Activated CD4-positive, CD25-positive, alpha-beta regulatory T cell (primary cell): ENCODE results near the gene TPRA1.
"Not testable (repeated sequence)": the region's sequence is repeated elsewhere in the genome, so short reads cannot be mapped to it uniquely, and the experiment has no call there.

ENCODE experiments used
- DNase-seq, 4 experiments: peaks; one replicate each; lab custom pipeline; 2025; lab: John Stamatoyannopoulos, UW

Gene TPRA1

DNA sequence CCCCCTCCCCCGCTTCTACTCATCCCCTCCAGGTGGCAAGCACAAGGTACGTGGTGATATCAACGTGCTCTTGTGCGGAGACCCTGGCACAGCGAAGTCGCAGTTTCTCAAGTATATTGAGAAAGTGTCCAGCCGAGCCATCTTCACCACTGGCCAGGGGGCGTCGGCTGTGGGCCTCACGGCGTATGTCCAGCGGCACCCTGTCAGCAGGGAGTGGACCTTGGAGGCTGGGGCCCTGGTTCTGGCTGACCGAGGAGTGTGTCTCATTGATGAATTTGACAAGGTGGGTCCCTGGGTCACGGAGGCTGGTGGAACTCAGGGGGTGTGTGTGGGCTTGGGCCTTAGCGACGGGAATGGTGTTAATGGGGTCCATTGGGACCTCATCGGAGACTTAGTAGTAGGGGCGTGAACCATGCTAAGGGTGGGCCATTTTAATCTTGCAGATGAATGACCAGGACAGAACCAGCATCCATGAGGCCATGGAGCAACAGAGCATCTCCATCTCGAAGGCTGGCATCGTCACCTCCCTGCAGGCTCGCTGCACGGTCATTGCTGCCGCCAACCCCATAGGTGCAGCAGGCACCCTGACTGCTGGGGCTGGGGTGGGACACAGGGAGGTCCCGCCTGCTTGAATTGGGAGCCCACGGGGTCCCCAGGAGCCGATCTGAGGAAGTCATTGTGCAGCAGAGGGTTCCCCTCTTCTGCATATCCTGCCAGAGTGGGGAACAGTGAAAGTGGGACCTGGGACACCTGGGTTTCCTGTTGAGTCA is 26.5 kb upstream of the TPRA1 start:
- DNase-seq = no peak

DNA sequence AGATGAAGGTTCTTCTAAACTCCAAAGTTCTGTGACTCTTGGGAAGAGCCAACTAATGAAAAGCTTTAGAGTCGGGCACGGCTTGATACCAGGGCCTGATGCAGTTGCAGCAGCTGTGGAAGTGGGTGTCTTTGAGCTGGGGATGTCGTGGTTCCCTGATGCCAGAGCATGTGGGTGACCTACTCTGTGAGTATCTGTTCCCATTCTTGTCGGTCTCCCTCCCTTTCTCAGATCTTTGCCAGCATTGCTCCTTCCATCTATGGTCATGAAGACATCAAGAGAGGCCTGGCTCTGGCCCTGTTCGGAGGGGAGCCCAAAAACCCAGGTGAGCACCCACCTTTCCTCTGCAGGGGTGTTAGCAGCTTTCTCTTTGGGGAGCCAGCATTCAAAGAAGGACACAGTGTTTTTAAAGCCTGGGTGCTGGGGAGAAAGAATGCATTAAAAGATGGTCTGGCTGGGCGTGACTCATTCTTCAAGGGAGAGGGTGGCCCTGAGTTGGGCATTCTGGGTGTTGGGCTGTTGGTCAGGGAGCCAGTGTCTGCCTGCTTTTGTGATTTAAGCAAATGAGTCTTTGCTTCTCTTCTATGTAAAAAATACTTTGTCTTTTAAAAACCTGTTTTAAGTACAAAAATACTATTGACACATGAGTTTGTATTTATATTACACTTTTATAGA is 25.2 kb upstream of the TPRA1 start:
- DNase-seq = no peak

DNA sequence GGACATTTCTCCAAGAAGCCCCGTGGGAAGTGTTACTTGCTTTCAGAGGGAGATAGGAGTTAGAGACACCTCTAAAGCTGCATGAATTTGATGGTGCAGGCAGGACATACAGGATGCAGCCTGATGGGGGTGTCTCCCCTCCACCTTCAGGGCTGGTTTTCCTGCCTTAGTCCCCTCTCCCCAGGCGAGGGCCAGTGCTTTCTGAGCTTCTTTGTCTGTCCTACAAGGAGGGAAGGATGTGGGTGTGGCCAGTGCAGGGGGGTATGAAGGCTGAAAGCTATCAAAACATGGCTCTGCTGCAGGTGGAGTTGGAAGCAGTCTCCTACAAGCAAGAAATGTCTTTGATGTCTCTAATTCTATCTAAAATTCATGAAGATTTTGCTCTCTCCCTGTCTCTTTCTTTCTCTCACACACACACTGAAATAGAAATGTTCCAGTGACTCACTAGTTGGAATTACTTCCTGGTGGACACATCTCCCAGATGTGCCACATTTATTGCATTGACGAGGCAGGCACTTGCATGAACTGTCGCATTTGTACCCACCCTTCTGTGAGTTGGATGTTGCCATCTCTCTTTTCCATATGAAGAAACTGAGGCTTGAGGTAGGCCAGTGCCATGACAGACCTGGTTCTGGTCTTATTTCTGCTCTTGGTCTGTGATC is 24.5 kb upstream of the TPRA1 start:
- no peak for DNase-seq

DNA sequence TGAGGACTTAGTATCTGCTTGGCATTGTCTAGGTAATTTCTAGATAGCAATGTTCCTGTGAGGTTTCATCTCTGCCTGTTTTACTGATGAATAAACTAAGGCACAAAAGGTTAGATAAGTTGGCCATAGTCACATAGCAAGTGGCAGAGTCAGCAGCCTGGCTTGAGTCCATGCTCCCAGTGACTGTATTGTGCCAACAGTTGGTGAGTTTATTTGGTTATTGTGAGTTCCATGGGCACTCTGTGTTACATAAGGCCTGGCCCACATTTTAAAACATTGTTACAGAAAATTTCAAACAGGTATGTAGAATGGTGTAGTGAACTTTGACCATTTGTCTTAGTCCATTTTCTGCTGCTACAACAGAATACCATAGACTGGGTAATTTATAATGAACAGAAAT is 22.9 kb upstream of the TPRA1 start:
- DNase-seq = no peak

DNA sequence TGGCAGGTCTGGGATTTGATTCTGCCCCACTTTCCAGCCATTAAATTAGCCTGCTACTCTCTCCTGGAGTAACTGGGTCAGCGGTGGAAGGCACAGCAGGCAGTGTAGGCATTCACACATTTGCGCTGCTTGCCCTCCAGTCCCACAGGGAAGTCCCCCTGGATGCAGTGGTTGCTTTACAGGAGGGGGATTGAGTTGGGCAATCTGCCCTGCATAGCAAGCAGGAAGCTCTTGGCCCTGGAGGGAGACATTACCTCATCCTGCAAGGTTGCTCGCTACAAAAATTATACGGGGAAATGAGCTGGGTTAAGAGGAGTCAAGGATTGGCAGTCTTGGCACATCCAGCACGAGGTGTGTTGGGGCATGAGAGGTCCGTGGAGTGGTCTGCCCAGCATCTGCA is 22.4 kb upstream of the TPRA1 start:
- DNase-seq = no peak

DNA sequence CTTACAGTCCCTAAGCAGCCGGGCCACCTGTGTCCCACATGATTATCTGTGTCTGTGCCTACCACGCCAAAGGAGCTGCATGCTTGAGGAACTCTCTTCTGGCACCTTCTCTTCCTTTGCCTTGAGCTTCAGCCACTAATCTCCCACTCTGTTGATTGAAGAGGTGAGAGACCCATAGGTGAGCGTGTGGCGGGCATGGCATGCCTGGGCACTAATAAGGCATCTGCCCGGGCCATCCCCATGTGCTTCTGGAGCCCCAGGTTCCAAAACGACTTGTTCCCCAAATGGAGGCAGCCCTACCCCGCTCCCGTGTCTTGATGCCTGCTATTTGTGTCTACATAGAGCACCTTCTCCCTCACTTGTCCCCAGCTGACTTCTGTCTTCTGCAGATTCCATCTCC is 20.7 kb upstream of the TPRA1 start:
- DNase-seq = no peak

DNA sequence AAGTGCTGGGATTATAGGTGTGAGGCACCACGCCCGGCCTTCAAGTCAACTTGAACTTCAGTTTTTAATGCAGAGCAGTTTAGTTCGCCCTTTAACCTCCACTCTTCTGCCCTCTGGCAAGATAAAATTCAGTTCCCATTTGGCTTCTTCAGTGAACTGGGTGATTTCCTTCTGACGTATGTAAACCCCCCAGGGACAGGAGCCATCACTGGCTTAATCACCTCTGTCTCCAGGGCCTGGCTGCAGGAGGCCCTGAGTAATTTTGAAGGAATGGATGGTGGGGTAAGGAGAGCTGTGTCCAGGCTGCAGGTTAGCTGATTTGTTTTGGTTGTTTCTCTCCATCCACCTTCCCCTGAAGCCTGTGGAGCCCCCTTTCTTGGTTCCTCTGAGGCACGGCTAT is 19.6 kb upstream of the TPRA1 start:
- DNase-seq = no peak

DNA sequence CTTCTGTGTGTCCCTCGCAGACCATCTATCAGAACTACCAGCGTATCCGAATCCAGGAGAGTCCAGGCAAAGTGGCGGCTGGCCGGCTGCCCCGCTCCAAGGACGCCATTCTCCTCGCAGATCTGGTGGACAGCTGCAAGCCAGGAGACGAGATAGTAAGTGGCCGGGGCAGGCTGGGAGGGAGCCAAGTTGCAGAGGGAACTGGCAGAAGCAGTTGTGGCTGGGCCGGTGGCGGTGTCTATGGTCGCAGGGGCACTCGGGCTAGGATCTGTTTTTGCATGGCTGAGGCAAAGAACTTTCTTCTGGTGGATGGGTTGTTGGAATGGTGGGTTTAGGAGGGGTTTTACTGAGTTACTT is 17.8 kb upstream of the TPRA1 start:
- no peak for DNase-seq

DNA sequence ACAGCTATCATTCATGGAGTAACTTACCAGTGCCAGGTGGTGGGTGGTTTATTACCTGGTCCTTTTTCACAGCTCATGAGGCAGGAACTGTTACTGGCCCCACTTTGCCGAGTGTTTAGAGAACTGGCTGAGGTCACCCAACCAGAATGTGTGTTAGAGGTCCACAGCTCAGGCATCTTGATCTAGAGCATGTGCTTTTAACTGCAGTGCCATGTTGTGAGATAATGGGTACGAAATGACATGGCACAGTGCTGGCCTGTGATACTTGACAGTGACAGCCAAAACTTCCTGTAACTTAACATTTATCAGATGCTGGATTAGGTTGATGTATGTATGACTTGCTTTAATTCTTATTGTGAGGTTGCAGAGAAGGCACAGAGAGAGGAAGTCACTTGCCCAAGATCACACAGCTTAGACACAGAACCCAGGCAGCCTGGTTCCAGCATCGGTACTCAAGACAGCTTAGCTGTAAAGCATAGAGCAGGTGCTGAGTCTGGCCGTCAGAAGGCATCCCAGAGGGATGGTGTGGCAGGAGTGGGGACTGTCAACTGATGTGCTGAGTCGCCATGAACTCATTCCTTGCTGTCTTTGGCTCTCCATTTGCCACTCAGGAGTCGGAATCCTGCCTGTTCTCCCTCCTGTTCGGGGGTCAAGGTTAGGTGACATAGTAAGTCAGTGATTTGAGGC is 17.3 kb upstream of the TPRA1 start:
- no peak for DNase-seq

DNA sequence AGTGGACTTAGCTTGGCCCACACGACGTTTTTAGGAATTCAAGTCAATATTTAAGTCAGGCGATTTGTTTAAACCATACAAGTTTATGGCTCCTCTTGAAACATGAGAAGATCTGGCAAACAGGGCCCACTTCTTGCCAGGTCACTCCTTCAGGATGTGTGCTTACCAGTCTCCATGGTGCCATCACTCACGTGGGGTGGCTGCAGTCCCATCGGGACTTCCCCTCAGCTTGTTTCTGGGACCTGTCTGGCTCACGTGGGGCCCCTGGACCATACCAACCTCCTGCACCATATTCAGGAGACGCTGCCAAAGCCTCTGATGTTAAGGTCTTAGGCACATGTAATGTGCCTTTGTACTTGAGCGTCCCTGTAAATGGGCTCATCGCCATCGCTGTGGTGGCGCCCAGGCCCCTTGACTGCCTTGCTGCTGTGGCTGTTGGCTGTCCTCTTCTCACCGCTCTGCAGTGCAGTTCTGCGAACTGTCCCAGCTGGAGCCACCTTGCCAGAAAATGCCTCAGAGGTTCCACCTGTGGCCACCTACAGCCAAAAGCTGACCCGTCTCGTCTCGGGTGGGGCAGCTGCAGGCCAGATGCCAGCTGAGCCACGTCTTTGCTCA is 16.6 kb upstream of the TPRA1 start:
- no peak for DNase-seq

DNA sequence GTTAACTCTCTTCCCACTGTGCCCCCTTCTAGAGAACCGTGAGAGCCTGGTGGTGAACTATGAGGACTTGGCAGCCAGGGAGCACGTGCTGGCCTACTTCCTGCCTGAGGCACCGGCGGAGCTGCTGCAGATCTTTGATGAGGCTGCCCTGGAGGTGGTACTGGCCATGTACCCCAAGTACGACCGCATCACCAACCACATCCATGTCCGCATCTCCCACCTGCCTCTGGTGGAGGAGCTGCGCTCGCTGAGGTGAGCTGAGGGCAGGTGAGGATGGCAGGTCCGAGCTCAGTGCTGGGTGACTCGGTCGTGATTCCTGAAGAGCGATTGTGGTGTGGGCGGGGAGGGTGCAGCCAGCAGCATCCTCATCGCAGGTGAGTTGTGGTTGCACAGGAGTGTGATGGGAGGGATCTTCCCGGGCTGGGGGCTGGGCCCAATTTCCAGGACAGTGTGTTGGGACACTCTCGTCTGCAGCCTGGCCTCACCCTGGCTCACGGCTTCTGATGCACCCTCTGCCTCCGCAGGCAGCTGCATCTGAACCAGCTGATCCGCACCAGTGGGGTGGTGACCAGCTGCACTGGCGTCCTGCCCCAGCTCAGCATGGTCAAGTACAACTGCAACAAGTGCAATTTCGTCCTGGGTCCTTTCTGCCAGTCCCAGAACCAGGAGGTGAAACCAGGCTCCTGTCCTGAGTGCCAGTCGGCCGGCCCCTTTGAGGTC is 15.7 kb upstream of the TPRA1 start:
- no peak for DNase-seq

DNA sequence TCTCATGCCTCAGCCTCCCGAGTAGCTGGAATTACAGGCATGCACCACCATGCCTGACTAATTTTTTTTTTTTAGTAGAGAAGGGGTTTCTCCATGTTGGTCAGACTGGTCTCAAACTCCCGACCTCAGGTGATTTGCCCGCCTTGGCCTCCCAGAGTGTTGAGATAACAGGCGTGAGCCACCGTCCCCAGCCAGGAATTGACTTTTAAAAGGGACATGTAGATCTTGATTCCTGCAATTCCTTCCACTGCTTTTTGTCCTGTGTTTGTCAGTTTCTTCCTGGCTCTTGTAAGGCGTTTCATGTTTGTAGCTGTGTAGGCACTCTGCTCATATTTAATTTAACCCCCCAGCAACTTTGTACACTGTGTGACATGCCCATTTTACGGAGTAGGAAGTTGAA is 15.0 kb upstream of the TPRA1 start:
- DNase-seq = not testable (repeated sequence)

DNA sequence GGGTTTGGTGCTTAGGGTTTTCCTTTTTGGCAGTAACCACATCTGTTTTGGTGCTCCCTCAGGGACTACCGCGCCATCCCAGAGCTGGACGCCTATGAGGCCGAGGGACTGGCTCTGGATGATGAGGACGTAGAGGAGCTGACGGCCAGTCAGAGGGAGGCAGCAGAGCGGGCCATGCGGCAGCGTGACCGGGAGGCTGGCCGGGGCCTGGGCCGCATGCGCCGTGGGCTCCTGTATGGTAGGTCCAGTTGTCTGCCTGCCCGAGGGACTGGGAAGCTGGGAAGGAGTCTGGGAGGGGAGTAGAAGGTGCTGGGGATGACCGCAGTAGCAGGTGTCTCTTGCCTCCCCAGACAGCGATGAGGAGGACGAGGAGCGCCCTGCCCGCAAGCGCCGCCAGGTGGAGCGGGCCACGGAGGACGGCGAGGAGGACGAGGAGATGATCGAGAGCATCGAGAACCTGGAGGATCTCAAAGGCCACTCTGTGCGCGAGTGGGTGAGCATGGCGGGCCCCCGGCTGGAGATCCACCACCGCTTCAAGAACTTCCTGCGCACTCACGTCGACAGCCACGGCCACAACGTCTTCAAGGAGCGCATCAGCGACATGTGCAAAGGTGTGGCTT is 14.1 kb upstream of the TPRA1 start:
- no peak for DNase-seq

DNA sequence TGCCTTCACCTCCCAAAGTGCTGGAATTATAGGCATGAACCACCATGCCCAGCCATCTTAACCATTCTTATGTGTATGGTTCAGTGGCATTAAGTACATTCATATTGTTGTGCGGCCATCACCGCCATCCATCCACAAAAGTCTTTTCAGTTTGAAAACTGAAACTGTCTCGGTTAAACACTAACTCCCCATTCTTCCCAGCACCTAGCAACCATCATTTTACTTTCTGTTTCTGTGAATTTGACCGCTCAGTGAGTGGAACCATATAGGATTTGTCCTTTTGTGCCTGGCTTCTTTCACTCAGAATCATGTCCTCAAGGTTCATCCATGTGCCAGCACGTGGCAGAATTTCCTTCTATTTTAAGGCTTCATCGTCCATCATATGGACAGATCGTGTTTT is 13.5 kb upstream of the TPRA1 start:
- DNase-seq = no peak

DNA sequence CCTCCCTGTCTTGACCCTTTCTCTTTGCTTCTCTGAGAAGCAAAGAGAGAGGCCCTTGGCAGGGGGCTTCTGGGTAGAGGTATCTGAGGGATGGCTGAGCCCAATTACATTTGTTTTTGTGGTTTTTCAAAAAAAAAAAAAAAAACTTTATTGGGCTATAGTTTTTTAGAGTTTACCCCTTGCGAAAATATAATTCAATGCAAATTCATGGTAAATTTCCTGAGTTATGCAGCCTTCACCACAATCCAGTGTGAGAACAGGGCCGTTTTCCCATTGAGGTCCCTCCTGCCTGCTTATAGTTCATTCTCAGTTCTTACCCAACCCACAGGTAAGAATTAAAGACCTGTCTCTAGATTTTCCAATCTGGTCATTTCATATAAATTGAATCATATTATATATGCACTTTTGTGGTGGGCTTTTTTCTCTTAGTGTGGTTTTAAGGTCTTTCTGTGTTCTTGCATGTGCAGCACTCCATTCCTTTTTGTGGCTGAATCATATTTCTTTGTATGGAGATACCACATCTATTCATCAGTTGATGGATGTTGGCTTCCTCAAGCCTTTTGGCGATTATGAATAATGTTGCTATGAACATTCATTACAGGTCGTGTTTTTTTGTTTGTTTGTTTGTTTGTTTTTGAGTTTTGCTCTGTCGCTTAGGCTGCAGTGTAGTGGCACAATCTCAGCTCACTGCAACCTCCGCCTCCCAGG is 10.4 kb upstream of the TPRA1 start:
- DNase-seq = no peak

DNA sequence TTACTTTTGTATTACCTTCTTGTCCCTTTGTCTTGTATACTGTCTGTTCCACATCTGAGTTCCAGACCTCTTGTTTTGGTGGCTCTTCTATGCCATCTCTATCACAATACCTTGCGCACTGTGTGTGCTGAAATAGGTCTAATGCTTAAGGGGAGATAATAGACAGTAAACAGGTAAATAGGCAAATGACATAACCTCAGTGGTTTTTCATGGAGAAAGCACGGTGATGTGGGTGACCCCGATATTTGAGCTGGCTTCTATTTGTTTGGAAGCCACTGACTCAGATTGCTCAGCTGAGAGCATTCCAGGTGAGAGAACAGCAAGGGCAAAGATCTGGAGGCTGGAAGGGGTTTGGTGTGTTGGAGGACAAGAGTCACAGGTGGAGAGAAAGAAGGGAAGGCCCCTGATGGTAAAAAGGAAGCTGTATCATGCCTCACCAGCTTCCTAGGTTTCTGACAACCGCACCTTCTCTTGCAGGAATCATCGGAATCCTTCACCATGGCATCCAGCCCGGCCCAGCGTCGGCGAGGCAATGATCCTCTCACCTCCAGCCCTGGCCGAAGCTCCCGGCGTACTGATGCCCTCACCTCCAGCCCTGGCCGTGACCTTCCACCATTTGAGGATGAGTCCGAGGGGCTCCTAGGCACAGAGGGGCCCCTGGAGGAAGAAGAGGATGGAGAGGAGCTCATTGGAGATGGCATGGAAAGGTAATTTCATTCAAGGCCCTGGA is 8.5 kb upstream of the TPRA1 start:
- DNase-seq = no peak

DNA sequence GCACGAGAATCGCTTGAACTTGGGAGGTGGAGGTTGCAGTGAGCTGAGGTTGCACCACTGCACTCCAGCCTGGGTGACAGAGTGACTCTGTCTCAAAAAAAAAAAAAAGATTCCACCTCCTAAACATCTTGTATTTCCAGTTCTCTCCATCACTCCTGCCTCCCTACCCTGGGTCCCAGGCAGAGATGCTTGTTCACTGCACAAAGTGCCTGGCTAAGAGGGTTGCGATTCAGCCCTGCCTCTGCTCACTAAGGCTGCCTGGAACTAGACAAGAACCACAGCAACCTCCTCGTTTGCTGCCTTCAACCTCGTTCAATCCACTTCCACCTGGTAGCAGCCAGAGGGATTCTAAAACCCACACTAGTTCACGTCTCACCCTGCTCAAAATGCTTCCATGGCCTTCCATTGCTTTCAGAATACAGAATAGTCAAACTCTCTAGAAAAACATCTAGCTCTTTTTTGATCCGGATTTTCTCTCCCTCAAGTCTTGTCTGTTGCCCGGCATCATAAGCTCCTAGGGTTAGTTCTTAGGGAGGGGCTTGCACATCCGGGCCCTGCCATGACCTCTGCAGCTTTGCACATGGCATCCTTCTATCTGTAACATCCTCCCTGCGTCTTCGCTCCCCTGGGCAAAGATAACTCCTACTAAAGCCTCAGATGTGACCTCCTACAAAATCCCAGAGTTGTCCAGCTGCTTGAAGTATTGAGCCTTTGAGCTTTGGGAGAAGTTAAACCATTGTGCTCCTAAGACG is 6.7 kb upstream of the TPRA1 start:
- DNase-seq = no peak

DNA sequence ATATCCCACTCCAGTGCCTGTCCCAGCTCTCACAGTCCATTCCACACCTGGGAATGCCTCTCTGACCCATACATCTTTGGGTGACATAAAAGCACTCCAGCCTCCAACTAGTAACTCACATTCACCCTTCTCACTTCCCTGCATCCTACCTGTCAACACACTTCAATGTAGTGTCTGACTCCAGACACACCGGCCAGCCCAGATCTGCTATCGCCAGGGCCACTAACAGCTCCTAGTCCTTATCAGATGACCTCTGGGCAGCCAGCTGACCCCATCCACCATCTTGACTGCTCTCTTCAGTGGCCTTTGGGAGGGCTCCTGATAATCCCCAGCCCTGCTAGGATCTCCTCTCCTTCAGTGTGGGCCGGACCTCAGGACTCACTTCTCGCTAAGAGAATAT is 4.8 kb upstream of the TPRA1 start:
- no peak for DNase-seq

DNA sequence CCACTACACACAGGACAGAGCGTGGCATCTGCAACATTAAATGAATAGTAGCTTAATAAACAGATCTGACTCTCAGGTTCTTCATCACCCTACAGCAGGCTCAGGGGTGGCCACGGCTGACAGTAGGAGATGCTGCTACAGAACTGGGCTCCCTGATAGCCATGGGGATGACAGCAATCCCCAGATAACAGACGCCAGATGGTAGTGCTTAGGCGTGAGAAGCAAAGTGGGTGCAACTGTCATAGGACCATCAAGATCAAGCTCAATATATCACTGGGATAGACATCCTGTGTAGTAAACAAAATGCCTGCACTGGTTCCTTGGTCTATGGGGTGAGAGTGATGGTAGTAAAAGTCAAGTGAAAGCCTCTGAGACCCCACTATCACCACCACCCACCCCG is 2.6 kb upstream of the TPRA1 start:
- DNase-seq = no peak
